ENCODE data around the gene LIPE.

- TF ChIP-seq EZH2phosphoT487 (IDR thresholded peaks at IDR 0.05; ENCODE audit: borderline replicate concordance): no peak
- TF ChIP-seq CTCF (conservative IDR thresholded peaks at IDR 0.05; ENCODE audit: low read length): no peak
Observed at GRCh38 chr19:42426643-42427042, 545 bp downstream of the LIPE start.
